ENCODE measurements around the gene CIAO3.

CIAO3 gene

DNA sequence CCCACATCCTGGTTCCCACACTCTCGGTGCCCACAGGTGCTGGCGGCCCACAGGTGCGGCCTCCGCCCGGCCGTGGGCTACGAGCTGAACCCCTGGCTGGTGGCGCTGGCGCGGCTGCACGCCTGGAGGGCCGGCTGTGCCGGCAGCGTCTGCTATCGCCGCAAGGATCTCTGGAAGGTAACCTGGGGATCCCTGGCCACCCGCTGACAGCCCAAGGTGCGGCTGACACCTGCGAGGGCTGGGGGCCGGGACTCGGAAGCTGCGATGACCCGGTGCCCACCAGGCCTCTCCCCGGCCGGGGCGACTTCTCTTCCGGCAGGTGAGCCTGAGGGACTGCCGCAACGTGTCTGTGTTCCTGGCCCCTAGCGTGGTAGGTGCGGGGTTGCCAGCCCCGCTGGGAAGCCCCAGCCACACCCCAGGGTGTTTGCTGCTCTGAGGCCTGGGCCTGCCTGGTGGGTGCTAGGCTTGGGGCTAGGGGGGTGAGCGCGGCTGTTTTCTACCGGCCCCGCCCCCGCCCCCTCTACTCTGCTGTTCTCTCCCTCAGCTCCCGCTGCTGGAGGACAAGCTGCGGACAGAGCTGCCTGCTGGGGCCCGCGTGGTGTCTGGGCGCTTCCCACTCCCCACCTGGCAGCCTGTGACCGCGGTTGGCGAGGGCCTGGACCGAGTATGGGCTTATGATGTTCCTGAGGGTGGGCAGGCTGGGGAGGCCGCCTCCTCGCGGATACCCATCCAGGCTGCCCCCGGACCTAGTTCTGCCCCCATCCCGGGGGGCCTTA is 18.8 kb downstream of the CIAO3 start:
- DNase-seq, result peak in 1 of 2 experiments; percentile 18

GRCh38 chr16:720990-721764 is 19.6 kb downstream of the CIAO3 start, which contains the start of gene ANTKMT:
TSS of gene ANTKMT (plus strand) at chr16:721146. CDS start at chr16:721275, 129 bp downstream.
- DNase-seq, result peak; percentile 88 to 89

GRCh38 chr16:720447-720989 is 20.3 kb downstream of the CIAO3 start:
- DNase-seq, result peak; percentile 65 to 74

DNA sequence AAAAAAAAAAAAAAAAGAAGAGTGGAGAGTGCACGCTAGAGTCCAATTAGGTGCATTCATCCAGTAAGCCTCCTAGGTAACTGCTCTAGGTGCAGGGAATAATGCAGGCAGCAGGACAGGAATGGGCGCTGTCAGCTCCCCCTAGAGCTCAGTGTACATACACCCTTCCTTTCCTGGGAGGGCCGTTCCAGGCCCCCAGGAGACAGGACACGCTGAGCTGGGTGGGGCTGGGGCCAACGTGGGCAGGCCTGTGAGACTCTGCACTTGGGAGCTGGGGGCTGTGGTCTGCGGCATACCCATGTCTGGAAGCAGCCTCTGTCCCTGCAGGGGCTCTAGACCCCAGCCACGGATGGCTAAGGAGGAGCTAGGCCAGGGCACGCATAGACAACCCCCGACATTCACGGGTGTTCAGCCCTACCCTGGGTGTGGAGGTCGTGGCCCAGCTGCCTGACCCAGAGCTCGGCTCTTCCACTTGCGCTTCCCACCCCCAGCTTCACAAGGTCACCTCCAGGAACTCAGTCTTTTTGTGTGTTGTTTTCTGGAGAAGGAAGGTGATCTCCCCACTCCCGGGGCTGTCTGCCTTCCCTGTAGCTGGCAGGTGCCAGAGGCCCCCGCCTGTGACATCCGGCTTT is 20.9 kb downstream of the CIAO3 start:
- DNase-seq, result peak in 1 of 2 experiments; percentile 45

- no peak for DNase-seq
Observed at GRCh38 chr16:718922-719321, 21.9 kb downstream of the CIAO3 start.

GRCh38 chr16:718389-718788 is 22.4 kb downstream of the CIAO3 start:
- DNase-seq, result no peak

- DNase-seq, result no peak
Observed at GRCh38 chr16:717450-718245, 23.1 kb downstream of the CIAO3 start.

GRCh38 chr16:716768-717325 is 23.9 kb downstream of the CIAO3 start:
- no peak for DNase-seq

DNA sequence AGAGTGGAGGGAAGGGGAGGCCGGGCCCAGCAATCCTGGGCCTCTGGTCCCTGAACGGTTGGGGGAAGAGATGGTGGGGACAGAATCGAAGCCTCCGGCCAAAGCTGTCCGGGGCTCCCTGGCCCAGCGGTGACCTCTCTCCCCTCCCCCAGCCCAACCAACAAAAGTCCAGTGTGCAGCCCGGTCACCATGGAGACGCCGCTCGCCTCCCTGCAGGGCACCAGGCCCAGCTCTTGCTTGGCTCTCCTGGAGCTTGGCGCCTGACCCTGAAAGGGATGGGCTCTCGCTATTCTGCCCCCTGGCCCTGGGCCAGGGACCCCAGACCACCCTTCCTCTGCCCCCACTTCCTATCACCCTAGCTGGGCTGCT is 24.6 kb downstream of the CIAO3 start:
- DNase-seq, result no peak

DNA sequence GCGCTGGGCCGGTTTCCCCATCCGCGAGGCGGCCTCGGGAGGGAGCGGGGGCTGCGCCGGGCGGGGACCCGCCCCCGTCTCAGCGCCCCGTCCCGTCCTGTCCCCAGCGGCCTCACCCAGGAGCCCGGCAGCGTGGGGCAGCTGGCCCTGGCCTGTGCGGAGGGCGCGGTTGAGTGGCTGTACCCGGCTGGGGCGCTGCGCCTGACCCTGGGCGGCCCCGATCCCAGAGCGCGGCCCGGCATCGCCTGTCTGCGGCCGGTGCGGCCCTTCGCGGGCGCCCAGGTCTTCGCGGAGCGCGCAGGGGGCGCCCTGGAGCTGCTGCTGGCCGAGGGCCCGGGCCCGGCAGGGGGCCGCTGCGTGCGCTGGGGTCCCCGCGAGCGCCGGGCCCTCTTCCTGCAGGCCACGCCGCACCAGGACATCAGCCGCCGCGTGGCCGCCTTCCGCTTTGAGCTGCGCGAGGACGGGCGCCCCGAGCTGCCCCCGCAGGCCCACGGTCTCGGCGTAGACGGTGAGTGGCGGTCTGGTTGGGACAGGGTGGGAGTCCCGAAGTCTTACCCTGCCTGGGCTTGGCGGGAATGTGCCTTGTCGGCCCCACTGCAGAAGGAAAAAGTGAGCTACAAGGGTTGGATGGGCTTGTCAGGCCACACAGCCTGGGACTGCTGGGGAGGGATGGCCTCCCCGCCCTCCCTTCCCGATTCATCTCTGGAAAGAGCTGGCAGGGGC is 25.2 kb downstream of the CIAO3 start:
- DNase-seq, result no peak

- DNase-seq, result peak; percentile 71 to 75
Observed at GRCh38 chr16:714558-715476, 26.0 kb downstream of the CIAO3 start, which contains the start of gene METRN. TSS of gene METRN (plus strand) at chr16:715118. CDS start at chr16:715290, 172 bp downstream.

DNA sequence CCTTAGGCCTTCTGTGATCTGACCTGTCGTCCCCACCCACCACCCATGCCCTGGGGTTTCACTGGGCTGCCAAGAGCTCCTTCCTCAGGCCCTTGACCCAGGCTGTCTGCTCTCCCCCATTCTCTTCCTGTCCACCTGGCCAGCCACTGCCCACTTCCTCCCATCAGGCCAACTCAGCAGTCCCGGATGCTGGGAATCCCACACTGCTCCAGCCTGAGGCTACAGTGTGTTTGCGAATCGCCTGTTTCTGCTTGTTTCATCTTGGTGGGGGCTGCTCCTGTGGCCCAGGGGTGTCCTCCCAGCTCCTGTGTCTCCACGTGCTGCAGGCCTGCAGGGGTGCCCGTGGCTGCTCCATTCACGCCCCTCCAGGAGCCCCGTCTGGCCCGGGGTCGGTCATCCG is 26.7 kb downstream of the CIAO3 start:
- no peak for DNase-seq

DNA sequence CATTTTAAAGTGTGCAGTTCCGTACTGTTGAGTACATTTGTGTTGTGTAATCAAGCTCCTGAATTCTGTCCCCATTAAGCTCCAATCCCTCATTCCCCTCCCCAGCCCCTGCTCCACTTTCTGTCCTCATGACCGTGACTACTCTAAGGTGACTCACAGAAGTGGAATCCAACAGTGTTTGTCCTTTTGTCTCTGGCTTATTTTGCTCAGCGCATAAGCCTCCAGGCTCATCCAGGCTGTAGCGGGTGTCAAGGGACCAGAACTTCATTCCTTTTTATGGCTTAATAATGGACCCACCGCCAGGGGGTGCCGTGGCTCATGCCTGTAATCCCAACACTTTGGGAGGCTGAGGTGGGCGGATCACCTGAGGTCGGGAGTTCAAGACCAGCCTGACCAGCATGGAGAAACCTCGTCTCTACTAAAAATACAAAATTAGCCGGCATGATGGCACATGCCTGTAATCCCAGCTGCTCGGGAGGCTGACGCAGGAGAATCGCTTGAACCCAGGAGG is 28.0 kb downstream of the CIAO3 start:
- DNase-seq, result peak in 1 of 2 experiments; percentile 43

DNA sequence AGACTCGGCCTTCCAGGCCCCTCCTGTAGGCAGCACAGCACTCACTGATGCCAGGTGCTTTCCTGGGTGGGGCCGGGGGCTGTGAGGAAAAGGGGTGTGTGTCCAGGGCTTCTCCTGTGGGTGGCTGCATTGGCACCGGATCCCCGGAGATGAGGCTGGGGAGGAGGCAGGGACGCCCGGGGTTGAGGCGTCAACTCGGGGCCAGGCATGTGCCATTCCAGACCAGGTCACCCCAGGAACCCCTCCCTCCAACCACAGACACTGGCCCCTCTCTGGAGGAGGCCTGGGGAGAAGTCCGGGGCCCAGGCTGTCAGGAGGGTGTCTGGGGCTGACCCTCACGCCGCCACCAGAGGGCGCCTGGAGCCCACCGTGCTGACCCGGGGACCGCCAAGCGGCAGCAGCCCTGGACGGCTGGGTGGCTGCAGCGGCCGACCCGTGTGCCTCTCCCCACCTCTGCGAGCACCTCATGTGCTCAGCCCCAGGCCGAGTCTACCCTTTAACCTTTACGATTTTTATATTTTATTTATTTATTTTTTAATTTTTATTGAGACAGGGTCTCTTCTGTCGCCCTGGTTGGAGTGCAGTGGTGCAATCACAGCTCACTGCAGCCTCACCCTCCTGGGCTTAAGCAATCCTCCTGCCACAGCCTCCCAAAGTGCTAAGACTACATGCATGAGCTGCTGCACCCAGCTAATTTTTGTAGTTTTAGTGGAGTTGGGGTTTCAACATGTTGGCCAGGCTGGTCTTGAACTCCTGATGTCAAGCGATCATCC is 29.1 kb downstream of the CIAO3 start:
- peak; percentile 51 for DNase-seq

- no peak for DNase-seq
Observed at GRCh38 chr16:711084-711483, 29.7 kb downstream of the CIAO3 start.

GRCh38 chr16:710500-711075 is 30.2 kb downstream of the CIAO3 start:
- no peak for DNase-seq

DNA sequence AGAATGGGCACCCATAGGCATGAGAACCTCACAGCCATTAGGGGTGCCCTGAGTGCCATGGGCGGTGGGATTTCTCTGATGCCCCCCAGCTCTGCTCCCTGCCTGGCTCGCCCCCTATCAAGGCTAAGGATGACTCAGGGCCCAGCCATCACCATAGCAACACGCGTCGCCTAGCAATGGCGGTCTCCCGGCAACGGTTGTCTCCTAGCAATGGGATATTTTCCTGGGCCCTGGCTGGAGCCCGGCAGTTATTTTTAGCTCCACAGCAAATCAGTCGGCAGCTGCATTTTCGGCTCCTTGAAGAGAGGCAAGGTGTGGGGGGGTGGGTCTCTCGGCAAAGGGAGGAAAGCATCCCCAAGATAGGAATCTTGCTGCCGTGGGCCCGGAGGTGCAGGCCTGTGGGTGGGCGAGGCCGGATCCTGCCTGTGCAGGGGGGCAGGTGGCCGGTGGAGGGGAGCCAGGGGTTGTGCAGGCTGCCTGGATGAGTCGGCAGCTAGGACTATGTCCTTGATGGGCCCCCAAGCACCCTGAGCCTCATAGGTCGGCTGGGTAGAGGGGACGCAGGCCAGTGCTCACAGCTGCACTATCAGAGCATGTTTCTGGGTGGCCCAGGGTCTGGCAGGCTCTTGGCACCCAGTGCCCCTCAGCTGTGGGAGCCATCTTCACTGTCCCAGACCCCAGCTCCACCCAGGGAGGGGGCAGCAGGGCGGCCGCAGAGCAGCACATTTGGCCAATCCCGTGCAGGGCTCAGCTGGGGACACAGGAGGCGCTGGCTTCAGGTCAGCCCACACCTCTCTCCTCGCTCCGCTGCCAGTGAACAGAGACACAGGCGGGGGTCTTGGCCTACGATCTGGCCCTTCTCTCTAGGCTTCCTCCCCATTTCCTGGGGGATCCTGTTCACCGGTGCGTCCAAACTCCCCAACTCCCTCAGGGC is 31.0 kb downstream of the CIAO3 start:
- DNase-seq, result peak; percentile 74 to 81

GRCh38 chr16:708959-709358 is 31.8 kb downstream of the CIAO3 start:
- no peak for DNase-seq

Measured in NCI-H2081 (cell line).